Type B pancreatic cell (in vitro differentiated cells): ENCODE data around the gene CABP4. TPM values are rescaled to one million over a fixed set of nuclear protein-coding genes. Genes with fewer than 3 reads are reported as not detected.

Experiments used
- DNase-seq: peaks from one replicate; pipeline ENCODE4 v3.0.0; 2021; ENCODE audit warnings: mixed read lengths; ENCODE audit not compliant: unreplicated experiment; ENCODE audit errors: extremely low spot score
- H3K27ac Mint-ChIP-seq: 2 replicates; pipeline ENCODE4 v1.8.0; 2021; ENCODE audit warnings: mild to moderate bottlenecking, mixed read lengths
- H3K27me3 Mint-ChIP-seq: 2 replicates; pipeline ENCODE4 v1.8.0; 2021; ENCODE audit warnings: mixed read lengths
- H3K36me3 Mint-ChIP-seq: 2 replicates; pipeline ENCODE4 v1.8.0; 2021; ENCODE audit warnings: mixed read lengths
- H3K4me1 Mint-ChIP-seq: one replicate; pipeline ENCODE4 v1.8.0; 2021; ENCODE audit warnings: mixed read lengths; ENCODE audit not compliant: unreplicated experiment
- H3K4me3 Mint-ChIP-seq: 2 replicates; pipeline ENCODE4 v1.8.0; 2021; ENCODE audit warnings: mild to moderate bottlenecking, mixed read lengths
- H3K9me3 Mint-ChIP-seq: 2 replicates; pipeline ENCODE4 v1.8.0; 2021; ENCODE audit warnings: mixed read lengths
- CTCF ChIP-seq: fragments of 200-600 bp; sonication (generic); conservative IDR thresholded peaks from 2 replicates; pipeline ENCODE4 v1.5.0; 2021; ENCODE audit warnings: antibody characterized with exemption, mild to moderate bottlenecking
- total RNA-seq: library from RNA; stranded (reverse); gene quantifications from 2 replicates; pipeline ENCODE4 v1.2.1, GENCODE V29; 2021; ENCODE audit warnings: low replicate concordance

Gene CABP4
- total RNA-seq, 1 donor from 2014 or later, result not detected

- Mint-ChIP-seq H3K27ac (no peak overlapping the region), H3K4me3 (no peak overlapping the region), H3K4me1 (no peaks in the 10 kb centered on the region), H3K36me3 (no peaks in the 10 kb centered on the region), H3K9me3 (no peaks in the 10 kb centered on the region), H3K27me3 (no peaks in the 10 kb centered on the region)
- TF ChIP-seq CTCF, result no peak
- DNase-seq, result no peak
Observed at GRCh38 chr11:67433536-67434394, 21.4 kb upstream of the CABP4 start.

- no peak overlapping the region for H3K27ac Mint-ChIP-seq
- H3K27me3 Mint-ChIP-seq, result no peaks in the 10 kb centered on the region
- no peak for DNase-seq
- H3K4me1 Mint-ChIP-seq, result no peaks in the 10 kb centered on the region
- H3K36me3 Mint-ChIP-seq, result no peaks in the 10 kb centered on the region
- TF ChIP-seq CTCF, result no peak
- H3K9me3 Mint-ChIP-seq, result no peaks in the 10 kb centered on the region
- no peak overlapping the region for H3K4me3 Mint-ChIP-seq
Observed at GRCh38 chr11:67434395-67434881, 20.7 kb upstream of the CABP4 start.

GRCh38 chr11:67435031-67435726, 20.0 kb upstream of the CABP4 start:
- DNase-seq, result no peak
- Mint-ChIP-seq H3K36me3 (no peaks in the 10 kb centered on the region), H3K27ac (no peak overlapping the region), H3K4me3 (no peak overlapping the region), H3K9me3 (no peaks in the 10 kb centered on the region), H3K27me3 (no peaks in the 10 kb centered on the region), H3K4me1 (no peaks in the 10 kb centered on the region)
- no peak for TF ChIP-seq CTCF

DNA sequence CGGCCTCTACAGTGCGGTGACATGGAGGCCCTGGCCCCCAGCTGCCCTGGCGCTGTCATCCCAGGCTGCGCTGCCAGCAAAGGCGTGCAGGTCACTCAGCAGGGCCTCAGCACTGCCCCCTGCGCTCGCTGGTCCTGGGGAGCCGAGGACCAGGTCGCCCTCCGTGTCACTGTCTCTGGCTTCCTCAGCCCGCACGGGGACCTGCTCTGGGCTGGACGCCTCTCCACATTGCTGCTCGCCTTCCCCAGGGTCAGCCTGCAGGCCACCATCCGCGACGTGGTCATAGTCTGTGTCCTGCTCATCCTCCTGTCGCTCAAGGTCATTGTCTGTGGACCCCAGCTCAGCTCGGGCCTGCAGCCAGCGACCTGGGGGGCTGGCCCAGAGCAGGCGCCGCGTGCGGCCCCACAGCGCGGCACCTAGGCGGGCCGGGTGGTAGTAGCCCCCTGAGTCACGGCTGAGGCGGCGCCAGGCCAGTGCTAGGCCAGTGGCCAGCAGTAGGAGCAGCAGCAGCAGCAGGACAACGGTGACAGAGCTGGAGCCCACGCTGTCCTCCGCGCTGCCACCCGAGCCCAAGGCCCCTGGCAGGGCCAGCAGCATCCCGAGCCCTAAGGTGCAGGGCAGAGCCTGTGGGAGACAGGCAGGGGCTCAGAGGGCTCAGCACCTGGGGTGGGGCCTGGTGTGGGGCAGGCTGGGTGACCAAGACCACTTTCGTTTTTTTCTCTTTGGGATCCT, 19.3 kb upstream of the CABP4 start:
- no peak overlapping the region for H3K27ac Mint-ChIP-seq
- no peak for DNase-seq
- no peaks in the 10 kb centered on the region for H3K4me1 Mint-ChIP-seq
- H3K36me3 Mint-ChIP-seq, result no peaks in the 10 kb centered on the region
- H3K9me3 Mint-ChIP-seq, result no peaks in the 10 kb centered on the region
- no peak overlapping the region for H3K4me3 Mint-ChIP-seq
- no peaks in the 10 kb centered on the region for H3K27me3 Mint-ChIP-seq
- no peak for TF ChIP-seq CTCF

GRCh38 chr11:67436459-67437081, 18.6 kb upstream of the CABP4 start:
- no peak for TF ChIP-seq CTCF
- Mint-ChIP-seq H3K27ac (no peak overlapping the region), H3K27me3 (no peaks in the 10 kb centered on the region), H3K36me3 (no peaks in the 10 kb centered on the region), H3K4me1 (no peaks in the 10 kb centered on the region), H3K4me3 (no peak overlapping the region), H3K9me3 (no peaks in the 10 kb centered on the region)
- DNase-seq, result no peak
